Activated CD8-positive, alpha-beta memory T cell treated with anti-CD3 and anti-CD28 coated beads, Interleukin-2, amount 50 U/mL, for 48 hours (primary cell): ENCODE data around the gene HPSE2.

ENCODE experiments used
- DNase-seq: peaks from one replicate; pipeline ENCODE4 v3.0.0-alpha.2; 2020

HPSE2 gene

GRCh38 chr10:98423691-98424120, 811.9 kb downstream of the HPSE2 start:
- DNase-seq = no peak

GRCh38 chr10:98422182-98422581, 813.5 kb downstream of the HPSE2 start:
- DNase-seq = no peak

GRCh38 chr10:98420786-98421185, 814.9 kb downstream of the HPSE2 start:
- no peak for DNase-seq

- no peak for DNase-seq
These were observed 816.0 kb downstream of the HPSE2 start for GRCh38 chr10:98419469-98420261.

- DNase-seq = no peak
These were observed 816.8 kb downstream of the HPSE2 start for GRCh38 chr10:98418665-98419468.

- no peak for DNase-seq
These were observed 817.5 kb downstream of the HPSE2 start for GRCh38 chr10:98417973-98418664.

- DNase-seq = no peak
These were observed 818.1 kb downstream of the HPSE2 start for GRCh38 chr10:98417481-98417959.

- no peak for DNase-seq
These were observed 818.9 kb downstream of the HPSE2 start for GRCh38 chr10:98416606-98417388.

GRCh38 chr10:98415731-98416119, 819.9 kb downstream of the HPSE2 start:
- no peak for DNase-seq

GRCh38 chr10:98414932-98415730, 820.5 kb downstream of the HPSE2 start, which contains the start of gene PYROXD2:
Gene PYROXD2 (minus strand): TSS chr10:98415182. CDS start chr10:98415135, 47 bp downstream.
- peak; percentile 64 for DNase-seq

GRCh38 chr10:98414578-98414931, 821.1 kb downstream of the HPSE2 start:
- DNase-seq = no peak

- no peak for DNase-seq
These were observed 823.9 kb downstream of the HPSE2 start for GRCh38 chr10:98411768-98412167.

GRCh38 chr10:98411166-98411565, 824.5 kb downstream of the HPSE2 start:
- DNase-seq = no peak

GRCh38 chr10:98410759-98411158, 824.9 kb downstream of the HPSE2 start:
- DNase-seq = no peak

- DNase-seq = no peak
These were observed 825.4 kb downstream of the HPSE2 start for GRCh38 chr10:98410135-98410743.

GRCh38 chr10:98408799-98409198, 826.9 kb downstream of the HPSE2 start:
- no peak for DNase-seq

GRCh38 chr10:98407744-98408241, 827.9 kb downstream of the HPSE2 start:
- no peak for DNase-seq
